Naive B cell (primary cell): ENCODE data around the gene CRYBA4. TPM values are rescaled to one million over a fixed set of nuclear protein-coding genes. Genes with fewer than 3 reads are reported as not detected.

Experiments
- ATAC-seq, 2 donors: fragments of 150-1000 bp; cut with Tn5 transposase; 2 replicates each; pipeline ENCODE4 v1.10.0; 2021; ENCODE audit warnings: low read depth in 2 of 2, mild to moderate bottlenecking in 2 of 2, moderate library complexity in 2 of 2
- DNase-seq: peaks from one replicate; pipeline ENCODE4 v3.0.0; 2022
- H3K27ac Mint-ChIP-seq, 6 donors: one replicate each; pipeline ENCODE4 v1.8.0; 2020 to 2022; ENCODE audit warnings: mild to moderate bottlenecking in 6 of 6, mixed read lengths in 6 of 6, moderate library complexity in 5 of 6, inconsistent platforms in 2 of 6
- H3K27me3 Mint-ChIP-seq, 3 donors: one replicate each; pipeline ENCODE4 v1.8.0; 2021 to 2022; ENCODE audit warnings: mixed read lengths in 3 of 3, mild to moderate bottlenecking in 1 of 3
- H3K36me3 Mint-ChIP-seq, 2 donors: one replicate each; pipeline ENCODE4 v1.8.0; 2020 to 2022; ENCODE audit warnings: mixed read lengths in 2 of 2, inconsistent platforms in 1 of 2, mild to moderate bottlenecking in 1 of 2
- H3K4me1 Mint-ChIP-seq, 3 donors: one replicate each; pipeline ENCODE4 v1.8.0; 2020 to 2022; ENCODE audit warnings: mixed read lengths in 3 of 3, inconsistent platforms in 1 of 3, mild to moderate bottlenecking in 1 of 3, moderate library complexity in 1 of 3
- H3K4me3 Mint-ChIP-seq, 8 donors: one replicate each; pipeline ENCODE4 v1.8.0; 2020 to 2022; ENCODE audit warnings: mild to moderate bottlenecking in 8 of 8, mixed read lengths in 8 of 8, moderate library complexity in 8 of 8, inconsistent platforms in 2 of 8
- H3K9me3 Mint-ChIP-seq, 7 donors: one replicate each; pipeline ENCODE4 v1.8.0; 2020 to 2022; ENCODE audit warnings: mixed read lengths in 7 of 7, mild to moderate bottlenecking in 5 of 7, inconsistent platforms in 2 of 7, moderate library complexity in 1 of 7
- polyA plus RNA-seq, 6 donors: library from polyadenylated mRNA; unstranded; fragments of 300-500 nt; fragmentation: Illumina TruSeq; gene quantifications; one replicate each; pipeline ENCODE4 v1.2.3, GENCODE V29; 2021; ENCODE audit warnings: low read depth in 6 of 6

Gene CRYBA4
- polyA plus RNA-seq, 6 donors from 2014 or later, result not detected

GRCh38 chr22:26642465-26643417, 21.0 kb downstream of the CRYBA4 start:
- no peak for DNase-seq
- peaks cover 0 to 4% of the 10 kb centered on the region in 2 donors for H3K36me3 Mint-ChIP-seq
- H3K9me3 Mint-ChIP-seq, result no peaks in the 10 kb centered on the region
- peaks cover 12 to 24% (median 18%) of the 10 kb centered on the region in 3 donors for H3K27me3 Mint-ChIP-seq
- peak; percentile 46 to 50 for ATAC-seq
- peak overlapping the region; percentile 29 to 92 (median 72) for H3K27ac Mint-ChIP-seq
- H3K4me1 Mint-ChIP-seq, result peaks cover 16 to 36% (median 28%) of the 10 kb centered on the region in 3 donors
- peak overlapping the region in 3 of 8 donors; percentile 10 to 52 (median 51) for H3K4me3 Mint-ChIP-seq

- Mint-ChIP-seq H3K36me3 (peaks cover 0 to 4% of the 10 kb centered on the region in 2 donors), H3K27me3 (peaks cover 14 to 31% (median 26%) of the 10 kb centered on the region in 3 donors), H3K9me3 (no peaks in the 10 kb centered on the region), H3K4me1 (peaks cover 16 to 36% (median 28%) of the 10 kb centered on the region in 3 donors), H3K4me3 (peak overlapping the region in 3 of 8 donors; percentile 10 to 32 (median 30)), H3K27ac (peak overlapping the region in 3 of 6 donors; percentile 33 to 86 (median 64))
- ATAC-seq (no peak), DNase-seq (no peak)
Measured at GRCh38 chr22:26643418-26644100, 21.8 kb downstream of the CRYBA4 start.

- Mint-ChIP-seq H3K27me3 (peaks cover 24 to 34% (median 30%) of the 10 kb centered on the region in 3 donors), H3K4me3 (peak overlapping the region in 1 of 8 donors; percentile 25), H3K36me3 (peaks cover 0 to 4% of the 10 kb centered on the region in 2 donors), H3K9me3 (no peaks in the 10 kb centered on the region), H3K27ac (peak overlapping the region in 2 of 6 donors; percentile 60 to 63), H3K4me1 (peaks cover 16 to 36% (median 28%) of the 10 kb centered on the region in 3 donors)
- DNase-seq, result no peak
- ATAC-seq, result no peak
Measured at GRCh38 chr22:26646158-26646557, 24.4 kb downstream of the CRYBA4 start.

- DNase-seq (no peak), ATAC-seq (no peak)
- peaks cover 4 to 22% (median 15%) of the 10 kb centered on the region in 3 donors for H3K4me1 Mint-ChIP-seq
- peaks cover 0 to 4% of the 10 kb centered on the region in 2 donors for H3K36me3 Mint-ChIP-seq
- peaks cover 25 to 39% (median 30%) of the 10 kb centered on the region in 3 donors for H3K27me3 Mint-ChIP-seq
- H3K9me3 Mint-ChIP-seq, result no peaks in the 10 kb centered on the region
- no peak overlapping the region for H3K4me3 Mint-ChIP-seq
- H3K27ac Mint-ChIP-seq, result no peak overlapping the region
Measured at GRCh38 chr22:26648011-26648497, 26.3 kb downstream of the CRYBA4 start.

GRCh38 chr22:26648528-26649388, 27.0 kb downstream of the CRYBA4 start:
- Mint-ChIP-seq H3K4me3 (no peak overlapping the region), H3K4me1 (peaks cover 4 to 15% (median 10%) of the 10 kb centered on the region in 3 donors), H3K27me3 (peaks cover 25 to 39% (median 30%) of the 10 kb centered on the region in 3 donors), H3K36me3 (peaks cover 0 to 4% of the 10 kb centered on the region in 2 donors), H3K27ac (peak overlapping the region in 1 of 6 donors; percentile 7), H3K9me3 (no peaks in the 10 kb centered on the region)
- ATAC-seq (no peak), DNase-seq (no peak)

GRCh38 chr22:26650722-26651421, 29.1 kb downstream of the CRYBA4 start:
- peaks cover 0 to 4% of the 10 kb centered on the region in 2 donors for H3K36me3 Mint-ChIP-seq
- peaks cover 28 to 39% (median 37%) of the 10 kb centered on the region in 3 donors for H3K27me3 Mint-ChIP-seq
- peaks cover 0 to 4% (median 4%) of the 10 kb centered on the region in 3 donors for H3K4me1 Mint-ChIP-seq
- H3K27ac Mint-ChIP-seq, result peak overlapping the region in 1 of 6 donors; percentile 44
- no peaks in the 10 kb centered on the region for H3K9me3 Mint-ChIP-seq
- ATAC-seq (no peak), DNase-seq (no peak)
- H3K4me3 Mint-ChIP-seq, result no peak overlapping the region

- peaks cover 0 to under 1% of the 10 kb centered on the region in 2 donors for H3K36me3 Mint-ChIP-seq
- no peak overlapping the region for H3K27ac Mint-ChIP-seq
- H3K27me3 Mint-ChIP-seq, result peaks cover 23 to 33% (median 31%) of the 10 kb centered on the region in 3 donors
- peaks cover under 1 to 6% (median 5%) of the 10 kb centered on the region in 3 donors for H3K4me1 Mint-ChIP-seq
- no peak for DNase-seq
- H3K9me3 Mint-ChIP-seq, result no peaks in the 10 kb centered on the region
- no peak overlapping the region for H3K4me3 Mint-ChIP-seq
- peak in 1 of 2 donors; percentile 12 for ATAC-seq
Measured at GRCh38 chr22:26651815-26652214, 30.1 kb downstream of the CRYBA4 start.

- Mint-ChIP-seq H3K27me3 (peaks cover 28 to 48% (median 34%) of the 10 kb centered on the region in 3 donors), H3K4me1 (peaks cover 21 to 27% (median 25%) of the 10 kb centered on the region in 3 donors), H3K36me3 (no peaks in the 10 kb centered on the region), H3K4me3 (peak within 1 kb of the TSS; percentile 76 to 94 (median 84)), H3K9me3 (no peaks in the 10 kb centered on the region), H3K27ac (peak within 1 kb of the TSS in 2 of 6 donors; percentile 43 to 84)
- ATAC-seq (peak; percentile 85 to 90), DNase-seq (peak; percentile 21)
Measured at GRCh38 chr22:26656891-26657851, 35.4 kb downstream of the CRYBA4 start, which contains the start of gene MIAT. Gene MIAT (plus strand): TSS chr22:26657588.

GRCh38 chr22:26658161-26658560, 36.4 kb downstream of the CRYBA4 start:
- Mint-ChIP-seq H3K36me3 (no peaks in the 10 kb centered on the region), H3K4me3 (peak overlapping the region; percentile 76 to 94 (median 82)), H3K27ac (peak overlapping the region in 2 of 6 donors; percentile 43 to 56), H3K9me3 (no peaks in the 10 kb centered on the region), H3K27me3 (peaks cover 28 to 53% (median 34%) of the 10 kb centered on the region in 3 donors), H3K4me1 (peaks cover 21 to 27% (median 25%) of the 10 kb centered on the region in 3 donors)
- DNase-seq, result no peak
- ATAC-seq, result peak in 1 of 2 donors; percentile 7

- peak; percentile 23 for DNase-seq
- no peaks in the 10 kb centered on the region for H3K36me3 Mint-ChIP-seq
- H3K4me1 Mint-ChIP-seq, result peaks cover 21 to 27% (median 25%) of the 10 kb centered on the region in 3 donors
- no peaks in the 10 kb centered on the region for H3K9me3 Mint-ChIP-seq
- H3K27ac Mint-ChIP-seq, result peak overlapping the region in 3 of 6 donors; percentile 54 to 86 (median 82)
- H3K4me3 Mint-ChIP-seq, result peak overlapping the region; percentile 76 to 94 (median 82)
- ATAC-seq, result peak; percentile 47 to 54
- peaks cover 27 to 53% (median 34%) of the 10 kb centered on the region in 3 donors for H3K27me3 Mint-ChIP-seq
Measured at GRCh38 chr22:26658671-26659478, 37.1 kb downstream of the CRYBA4 start.
